GM21381 (cell line): ENCODE results near the gene SSBP1.
"Not testable (repeated sequence)": the region's sequence is repeated elsewhere in the genome, so short reads cannot be mapped to it uniquely, and the experiment has no call there.

Experiments used
- ATAC-seq: cut with Tn5 transposase; IDR thresholded peaks from one replicate; pipeline ENCODE4 v1.9.1; 2021; ENCODE audit warnings: mild to moderate bottlenecking, moderate library complexity; ENCODE audit not compliant: unreplicated experiment

Gene SSBP1

GRCh38 chr7:141763797-141764196 lies 25.6 kb downstream of the SSBP1 start, which contains the start of gene TAS2R3:
Gene TAS2R3 (plus strand): TSS chr7:141764097. CDS start chr7:141764159, 62 bp downstream.
- ATAC-seq = no peak

GRCh38 chr7:141770083-141770583 lies 32.0 kb downstream of the SSBP1 start:
- ATAC-seq = not testable (repeated sequence)

GRCh38 chr7:141776374-141776773 lies 38.2 kb downstream of the SSBP1 start, which contains the start of gene TAS2R4:
Gene TAS2R4 (plus strand): TSS chr7:141776674. CDS start chr7:141778489, 1,815 bp downstream.
- ATAC-seq = no peak

GRCh38 chr7:141785706-141786552 lies 47.8 kb downstream of the SSBP1 start:
- no peak for ATAC-seq

- no peak for ATAC-seq
Observed at GRCh38 chr7:141788296-141788695, 50.1 kb downstream of the SSBP1 start.

- no peak for ATAC-seq
Observed at GRCh38 chr7:141789917-141790316, 51.8 kb downstream of the SSBP1 start, which contains the start of gene TAS2R5. Gene TAS2R5 (plus strand): TSS chr7:141790217. CDS start chr7:141790362, 145 bp downstream.

GRCh38 chr7:141792526-141792925 lies 54.4 kb downstream of the SSBP1 start:
- ATAC-seq = no peak
